GM23338 (cell line): ENCODE data around the gene KMT2C. TPM values are rescaled to one million over a fixed set of nuclear protein-coding genes. Genes with fewer than 3 reads are reported as not detected.

ENCODE experiments used
- ATAC-seq: fragments of 200-7000 bp; cut with Tn5 transposase; 3 replicates; pipeline ENCODE4 v1.9.1; 2020
- DNase-seq: peaks from one replicate; pipeline ENCODE4 v3.0.0-alpha.2; 2015; ENCODE audit warnings: low spot score
- H2AFZ ChIP-seq: fragments of 200-600 bp; sonication (generic); 2 replicates; pipeline ENCODE4 v1.8.0; 2016; ENCODE audit warnings: antibody characterized with exemption, mild to moderate bottlenecking, moderate library complexity
- H3F3A ChIP-seq: fragments of 200-600 bp; sonication (generic); replicated peaks from 2 replicates; pipeline ENCODE4 v1.8.0; 2017; ENCODE audit warnings: antibody characterized with exemption, mixed run types, low read depth
- H3K27ac ChIP-seq: fragments of 200-600 bp; sonication (generic); 2 replicates; pipeline ENCODE4 v1.6.1; 2016; ENCODE audit warnings: low read depth
- H3K27me3 ChIP-seq: fragments of 200-600 bp; sonication (generic); 2 replicates; pipeline ENCODE4 v1.8.0; 2016; ENCODE audit warnings: mild to moderate bottlenecking, mixed run types, moderate library complexity; ENCODE audit not compliant: insufficient read depth
- H3K36me3 ChIP-seq: fragments of 200-600 bp; sonication (generic); 2 replicates; pipeline ENCODE4 v1.8.0; 2016; ENCODE audit warnings: mild to moderate bottlenecking; ENCODE audit not compliant: insufficient read depth
- H3K4me1 ChIP-seq: fragments of 200-600 bp; sonication (generic); 2 replicates; pipeline ENCODE4 v1.8.0; 2016; ENCODE audit warnings: mild to moderate bottlenecking, moderate library complexity; ENCODE audit not compliant: insufficient read depth
- H3K4me2 ChIP-seq: fragments of 200-600 bp; sonication (generic); 2 replicates; pipeline ENCODE4 v1.7.1; 2017; ENCODE audit warnings: mixed run types
- H3K4me3 ChIP-seq: fragments of 200-600 bp; sonication (generic); 2 replicates; pipeline ENCODE4 v1.6.1; 2016; ENCODE audit warnings: mixed run types
- H3K79me2 ChIP-seq: fragments of 200-600 bp; sonication (generic); replicated peaks from 2 replicates; pipeline ENCODE4 v1.8.0; 2017; ENCODE audit warnings: mild to moderate bottlenecking; ENCODE audit not compliant: insufficient read depth
- H3K9me2 ChIP-seq: fragments of 200-600 bp; sonication (generic); 2 replicates; pipeline ENCODE4 v1.8.0; 2017; ENCODE audit not compliant: insufficient read depth
- H4K20me1 ChIP-seq: fragments of 200-600 bp; sonication (generic); replicated peaks from 2 replicates; pipeline ENCODE4 v1.8.0; 2017; ENCODE audit warnings: mild to moderate bottlenecking; ENCODE audit not compliant: insufficient read depth
- H3K27ac Mint-ChIP-seq: 2 replicates; pipeline ENCODE4 v1.8.0; 2020; ENCODE audit warnings: inconsistent platforms, mild to moderate bottlenecking, moderate library complexity, mixed read lengths
- H3K27me3 Mint-ChIP-seq: 3 replicates; pipeline ENCODE4 v1.8.0; 2022; ENCODE audit warnings: low read depth, mild to moderate bottlenecking, moderate library complexity, mixed read lengths, inconsistent platforms; ENCODE audit not compliant: insufficient read depth, poor library complexity
- H3K36me3 Mint-ChIP-seq: 3 replicates; pipeline ENCODE4 v1.8.0; 2021; ENCODE audit warnings: low read depth, mild to moderate bottlenecking, inconsistent platforms, moderate library complexity, mixed read lengths
- H3K4me1 Mint-ChIP-seq: 3 replicates; pipeline ENCODE4 v1.8.0; 2020; ENCODE audit warnings: mild to moderate bottlenecking, inconsistent platforms, mixed read lengths
- H3K4me3 Mint-ChIP-seq: 3 replicates; pipeline ENCODE4 v1.8.0; 2021; ENCODE audit warnings: moderate library complexity, mild to moderate bottlenecking, inconsistent platforms, mixed read lengths
- H3K9me3 Mint-ChIP-seq: 3 replicates; pipeline ENCODE4 v1.8.0; 2020; ENCODE audit warnings: moderate library complexity, mild to moderate bottlenecking, inconsistent platforms, mixed read lengths
- CREB1 ChIP-seq: fragments of 250-450 bp; sonication (Bioruptor Pico); IDR thresholded peaks from 2 replicates; pipeline ENCODE4 v1.5.0; 2020; ENCODE audit warnings: low read depth, mild to moderate bottlenecking, moderate library complexity
- ETS1 ChIP-seq: IDR thresholded peaks from 2 replicates; pipeline ENCODE4 v1.6.1; 2016; ENCODE audit warnings: antibody characterized with exemption
- EZH2 ChIP-seq: fragments of 200-600 bp; sonication (generic); IDR thresholded peaks from one replicate; pipeline ENCODE4 v1.8.0; 2017; ENCODE audit warnings: antibody characterized with exemption, mild to moderate bottlenecking, low read depth; ENCODE audit not compliant: unreplicated experiment
- EZH2phosphoT487 ChIP-seq: fragments of 200-600 bp; sonication (generic); IDR thresholded peaks from one replicate; pipeline ENCODE4 v1.8.1; 2018; ENCODE audit warnings: antibody characterized with exemption; ENCODE audit not compliant: unreplicated experiment
- JUNB ChIP-seq: IDR thresholded peaks from one replicate; pipeline ENCODE4 v1.6.1; 2016; ENCODE audit warnings: antibody characterized with exemption; ENCODE audit not compliant: unreplicated experiment
- NANOG ChIP-seq: IDR thresholded peaks from 2 replicates; pipeline ENCODE4 v1.6.1; 2016; ENCODE audit warnings: antibody characterized with exemption, borderline replicate concordance
- POLR2AphosphoS5 ChIP-seq: IDR thresholded peaks from 2 replicates; pipeline ENCODE4 v1.6.1; 2016; ENCODE audit warnings: antibody characterized with exemption, low read depth
- STAT1 ChIP-seq: IDR thresholded peaks from one replicate; pipeline ENCODE4 v1.6.1; 2016; ENCODE audit warnings: antibody characterized with exemption; ENCODE audit not compliant: unreplicated experiment
- ZNF114 ChIP-seq: fragments of 250-450 bp; sonication (Bioruptor Pico); IDR thresholded peaks from 2 replicates; pipeline ENCODE4 v1.5.0; 2020; ENCODE audit warnings: mild to moderate bottlenecking, moderate library complexity
- ZNF331 ChIP-seq: fragments of 250-450 bp; sonication (Bioruptor Pico); IDR thresholded peaks from 2 replicates; pipeline ENCODE4 v1.5.0; 2020; ENCODE audit warnings: low read depth, mild to moderate bottlenecking, moderate library complexity
- ZNF462 ChIP-seq: fragments of 250-450 bp; sonication (Bioruptor Pico); IDR thresholded peaks from 2 replicates; pipeline ENCODE4 v1.5.0; 2020; ENCODE audit warnings: mild to moderate bottlenecking, moderate library complexity
- polyA plus RNA-seq: library from polyadenylated mRNA; unstranded; fragments of >200 nt; fragmentation: Nextera tagmentation; extraction: Ambion mirVana; gene quantifications from 2 replicates; pipeline ENCODE4 v1.2.1, GENCODE V29; 2016
- total RNA-seq: library from RNA; depleted of rRNA; stranded (reverse); fragments of >200 nt; shearing (Covaris generic); gene quantifications from 2 replicates; pipeline ENCODE4 v1.2.3, GENCODE V29; 2014
- TF ChIP-seq, protein P1 (sequence below), 2 experiments: fragments of 200-600 bp in 1 of 2; sonication (generic) in 1 of 2; conservative IDR thresholded peaks; 2 replicates each; pipeline versions ENCODE4 v1.5.1 to v1.6.1; 2016 to 2017; ENCODE audit warnings: antibody characterized with exemption in 2 of 2, low read depth in 2 of 2, mild to moderate bottlenecking in 2 of 2, moderate library complexity in 1 of 2
- TF ChIP-seq, protein P2 (sequence below): IDR thresholded peaks from one replicate; pipeline ENCODE4 v1.6.1; 2018; ENCODE audit warnings: antibody characterized with exemption; ENCODE audit not compliant: unreplicated experiment

KMT2C gene
- total and polyA plus RNA-seq, 2 experiments from 2014 or later, result 11.4 to 39.0 TPM

DNA sequence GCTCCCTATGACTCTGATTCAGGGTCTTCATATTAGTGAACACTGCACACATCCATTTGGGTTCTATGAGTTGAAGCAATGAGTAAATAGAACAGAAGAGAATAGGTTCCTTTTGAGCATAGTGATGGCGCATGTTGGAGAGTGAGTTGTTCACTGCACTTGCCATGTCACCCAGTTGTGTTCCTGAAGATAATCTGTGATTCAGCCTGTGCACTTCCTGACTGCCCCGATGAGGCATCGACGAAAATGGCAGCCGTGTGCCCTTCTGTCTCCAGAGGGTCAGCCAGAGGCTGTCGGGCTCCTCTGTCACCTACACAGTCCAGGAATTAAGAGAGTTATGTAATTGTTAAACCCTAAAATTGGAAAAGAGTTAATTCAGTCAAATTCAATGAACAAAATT lies 315.6 kb downstream of the KMT2C start:
- Mint-ChIP-seq H3K4me3 (no peak overlapping the region), H3K9me3 (no peaks in the 10 kb centered on the region), H3K4me1 (no peaks in the 10 kb centered on the region), H3K36me3 (peaks cover 55% of the 10 kb centered on the region), H3K27me3 (peaks cover 1% of the 10 kb centered on the region), H3K27ac (no peak overlapping the region)
- no peak for DNase-seq
- peaks cover 18% of the 10 kb centered on the region; the same call in 1 of the 2 replicates for H3K36me3 ChIP-seq
- no peaks in the 10 kb centered on the region for H3K9me2 ChIP-seq
- TF ChIP-seq JUNB (no peak), NANOG (no peak), ZNF114 (CRISPR knock-in tag) (no peak), ZNF462 (CRISPR knock-in tag) (no peak), EZH2 (no peak), CREB1 (CRISPR knock-in tag) (no peak), ZNF331 (CRISPR knock-in tag) (no peak), EZH2phosphoT487 (no peak), ETS1 (no peak), POLR2AphosphoS5 (no peak), STAT1 (no peak)
- TF ChIP-seq, protein P1, sequence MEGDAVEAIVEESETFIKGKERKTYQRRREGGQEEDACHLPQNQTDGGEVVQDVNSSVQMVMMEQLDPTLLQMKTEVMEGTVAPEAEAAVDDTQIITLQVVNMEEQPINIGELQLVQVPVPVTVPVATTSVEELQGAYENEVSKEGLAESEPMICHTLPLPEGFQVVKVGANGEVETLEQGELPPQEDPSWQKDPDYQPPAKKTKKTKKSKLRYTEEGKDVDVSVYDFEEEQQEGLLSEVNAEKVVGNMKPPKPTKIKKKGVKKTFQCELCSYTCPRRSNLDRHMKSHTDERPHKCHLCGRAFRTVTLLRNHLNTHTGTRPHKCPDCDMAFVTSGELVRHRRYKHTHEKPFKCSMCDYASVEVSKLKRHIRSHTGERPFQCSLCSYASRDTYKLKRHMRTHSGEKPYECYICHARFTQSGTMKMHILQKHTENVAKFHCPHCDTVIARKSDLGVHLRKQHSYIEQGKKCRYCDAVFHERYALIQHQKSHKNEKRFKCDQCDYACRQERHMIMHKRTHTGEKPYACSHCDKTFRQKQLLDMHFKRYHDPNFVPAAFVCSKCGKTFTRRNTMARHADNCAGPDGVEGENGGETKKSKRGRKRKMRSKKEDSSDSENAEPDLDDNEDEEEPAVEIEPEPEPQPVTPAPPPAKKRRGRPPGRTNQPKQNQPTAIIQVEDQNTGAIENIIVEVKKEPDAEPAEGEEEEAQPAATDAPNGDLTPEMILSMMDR (conservative IDR thresholded peaks at IDR 0.05; ENCODE audit: low read depth in 2 of 2), result no peak
- TF ChIP-seq, protein P2, sequence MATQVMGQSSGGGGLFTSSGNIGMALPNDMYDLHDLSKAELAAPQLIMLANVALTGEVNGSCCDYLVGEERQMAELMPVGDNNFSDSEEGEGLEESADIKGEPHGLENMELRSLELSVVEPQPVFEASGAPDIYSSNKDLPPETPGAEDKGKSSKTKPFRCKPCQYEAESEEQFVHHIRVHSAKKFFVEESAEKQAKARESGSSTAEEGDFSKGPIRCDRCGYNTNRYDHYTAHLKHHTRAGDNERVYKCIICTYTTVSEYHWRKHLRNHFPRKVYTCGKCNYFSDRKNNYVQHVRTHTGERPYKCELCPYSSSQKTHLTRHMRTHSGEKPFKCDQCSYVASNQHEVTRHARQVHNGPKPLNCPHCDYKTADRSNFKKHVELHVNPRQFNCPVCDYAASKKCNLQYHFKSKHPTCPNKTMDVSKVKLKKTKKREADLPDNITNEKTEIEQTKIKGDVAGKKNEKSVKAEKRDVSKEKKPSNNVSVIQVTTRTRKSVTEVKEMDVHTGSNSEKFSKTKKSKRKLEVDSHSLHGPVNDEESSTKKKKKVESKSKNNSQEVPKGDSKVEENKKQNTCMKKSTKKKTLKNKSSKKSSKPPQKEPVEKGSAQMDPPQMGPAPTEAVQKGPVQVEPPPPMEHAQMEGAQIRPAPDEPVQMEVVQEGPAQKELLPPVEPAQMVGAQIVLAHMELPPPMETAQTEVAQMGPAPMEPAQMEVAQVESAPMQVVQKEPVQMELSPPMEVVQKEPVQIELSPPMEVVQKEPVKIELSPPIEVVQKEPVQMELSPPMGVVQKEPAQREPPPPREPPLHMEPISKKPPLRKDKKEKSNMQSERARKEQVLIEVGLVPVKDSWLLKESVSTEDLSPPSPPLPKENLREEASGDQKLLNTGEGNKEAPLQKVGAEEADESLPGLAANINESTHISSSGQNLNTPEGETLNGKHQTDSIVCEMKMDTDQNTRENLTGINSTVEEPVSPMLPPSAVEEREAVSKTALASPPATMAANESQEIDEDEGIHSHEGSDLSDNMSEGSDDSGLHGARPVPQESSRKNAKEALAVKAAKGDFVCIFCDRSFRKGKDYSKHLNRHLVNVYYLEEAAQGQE, result no peak
- no peaks in the 10 kb centered on the region for H3K27me3 ChIP-seq
- no peaks in the 10 kb centered on the region for H3F3A ChIP-seq
- H3K4me3 ChIP-seq, result no peak overlapping the region
- no peak overlapping the region for H3K27ac ChIP-seq
- ATAC-seq, result no peak
- no peak overlapping the region for H2AFZ ChIP-seq
- no peaks in the 10 kb centered on the region for H3K79me2 ChIP-seq
- no peak overlapping the region for H3K4me2 ChIP-seq
- no peaks in the 10 kb centered on the region for H4K20me1 ChIP-seq
- no peaks in the 10 kb centered on the region for H3K4me1 ChIP-seq
